ENCODE results near the gene SLC2A2.
A peak's percentile ranks its signal among the peaks of the same experiment; 100 is the strongest.

Gene SLC2A2

DNA sequence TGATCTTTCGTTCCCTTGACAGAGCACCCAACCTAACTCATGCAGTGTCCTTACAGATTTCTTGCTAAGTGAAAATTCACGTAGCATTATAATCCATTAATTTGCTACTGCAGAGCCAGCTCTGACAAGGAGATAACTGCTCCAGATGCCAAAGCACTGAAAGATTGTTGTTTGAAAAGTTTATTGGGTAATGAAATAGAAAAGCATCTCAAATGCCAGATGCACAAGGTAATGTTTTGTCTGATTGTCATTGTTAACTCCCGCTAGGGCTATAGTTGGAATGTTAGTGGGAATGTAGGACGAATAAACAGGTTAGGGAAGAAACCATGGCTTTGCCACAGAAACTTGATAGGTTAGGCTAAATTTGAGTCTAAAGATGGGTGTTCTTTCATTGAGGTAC, 20.2 kb upstream of the SLC2A2 start:
- H4K8ac ChIP-seq (ENCODE audit: low read depth, low read length) = no peak overlapping the region
- no peak overlapping the region for H3K4me3 ChIP-seq (ENCODE audit: low read depth, low read length)
- no peak overlapping the region for H3K23ac ChIP-seq (ENCODE audit: low read length)
- no peak overlapping the region for H2BK5ac ChIP-seq (ENCODE audit: low read depth, low read length, poor library complexity)
- no peak overlapping the region for H3K4ac ChIP-seq (ENCODE audit: low read depth, low read length)
- no peak overlapping the region for H2BK120ac ChIP-seq (ENCODE audit: insufficient read depth, low read length, poor library complexity)
- H3K36me3 ChIP-seq (ENCODE audit: control insufficient read depth in 1 of 2, insufficient read depth in 2 of 2, low read length in 2 of 2) = no peaks in the 10 kb centered on the region
- H4K12ac ChIP-seq (ENCODE audit: low read depth, low read length) = no peak overlapping the region
- no peak overlapping the region for H2AFZ ChIP-seq (ENCODE audit: insufficient read depth, low read length, poor library complexity)
- no peaks in the 10 kb centered on the region for H3K27me3 ChIP-seq (ENCODE audit: insufficient read depth, low read length)
- H3K18ac ChIP-seq (ENCODE audit: low read length) = no peak overlapping the region
- no peak overlapping the region for H3K14ac ChIP-seq (ENCODE audit: low read length)
- H3K79me2 ChIP-seq (ENCODE audit: control insufficient read depth, insufficient read depth, low read length, poor library complexity) = no peaks in the 10 kb centered on the region
- no peaks in the 10 kb centered on the region for H3K4me1 ChIP-seq (ENCODE audit: control insufficient read depth in 1 of 2, insufficient read depth in 2 of 2, low read length in 2 of 2)
- WGBS (ENCODE audit: extremely low coverage, insufficient coverage, insufficient read length) = no CpG with 5 or more reads among the region's 4 CpGs
- H2AK5ac ChIP-seq (ENCODE audit: low read length) = no peak overlapping the region
- H3K79me1 ChIP-seq (ENCODE audit: low read length) = no peaks in the 10 kb centered on the region
- H2BK12ac ChIP-seq (ENCODE audit: low read length) = no peak overlapping the region
- H3K4me2 ChIP-seq (ENCODE audit: low read length) = no peak overlapping the region
- no peak overlapping the region for H3K27ac ChIP-seq (ENCODE audit: low read depth, low read length)
- no peaks in the 10 kb centered on the region for H3K9me3 ChIP-seq (ENCODE audit: insufficient read depth, low read depth, low read length)
- no peak overlapping the region for H4K91ac ChIP-seq (ENCODE audit: low read depth, low read length)
- peak in 1 of 2 donors; percentile 52 for DNase-seq
- H3K9ac ChIP-seq (ENCODE audit: low read length) = no peak overlapping the region

DNA sequence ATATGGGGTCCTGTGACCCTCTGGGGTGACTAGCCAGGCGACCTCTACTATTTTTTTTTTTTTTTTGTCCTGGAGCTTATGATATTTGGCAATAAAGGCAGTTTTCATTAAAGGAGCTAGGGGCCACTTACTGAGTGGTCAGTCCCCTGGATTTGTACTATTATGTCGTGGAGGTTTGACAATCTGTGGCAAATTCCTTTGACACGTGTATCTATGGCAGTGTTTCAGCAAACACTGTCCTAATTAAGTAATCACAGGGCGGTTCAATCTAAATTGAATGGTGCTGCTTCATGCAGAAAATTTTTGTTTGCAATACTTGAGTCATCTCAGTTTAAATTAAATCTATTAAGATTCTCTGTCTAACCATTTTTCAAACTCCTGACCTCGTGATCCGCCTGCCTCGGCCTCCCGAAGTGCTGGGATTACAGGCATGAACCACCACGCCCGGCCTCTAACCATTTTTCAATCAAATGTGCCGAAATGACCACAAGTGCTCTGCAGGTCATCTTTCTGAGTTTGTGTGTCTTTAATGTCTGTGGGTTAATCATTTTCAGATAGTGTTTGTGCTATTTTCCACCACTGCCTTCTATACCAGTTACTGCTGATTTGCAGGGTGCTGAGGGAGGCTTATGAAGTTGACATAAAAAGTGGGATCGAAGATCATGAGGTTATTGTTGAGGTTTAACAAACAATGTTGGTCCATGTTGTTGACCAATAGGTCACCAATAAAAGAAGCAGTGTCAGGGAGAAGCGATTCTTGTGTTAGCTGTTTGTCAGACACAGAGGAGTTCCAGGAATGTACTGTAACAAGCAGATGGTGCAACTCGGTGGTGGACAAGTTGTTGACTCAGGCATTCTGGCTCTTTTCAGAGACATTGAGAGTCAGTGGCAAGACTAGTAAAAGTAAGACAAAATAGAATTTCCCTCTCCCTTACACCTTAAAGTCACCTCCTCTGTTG, 18.6 kb upstream of the SLC2A2 start:
- Histone ChIP-seq H3K27me3 (ENCODE audit: insufficient read depth, low read length) (no peaks in the 10 kb centered on the region), H3K18ac (ENCODE audit: low read length) (no peak overlapping the region), H4K12ac (ENCODE audit: low read depth, low read length) (no peak overlapping the region), H3K23ac (ENCODE audit: low read length) (no peak overlapping the region), H4K91ac (ENCODE audit: low read depth, low read length) (no peak overlapping the region), H3K9ac (ENCODE audit: low read length) (no peak overlapping the region), H3K27ac (ENCODE audit: low read depth, low read length) (no peak overlapping the region), H2AFZ (ENCODE audit: insufficient read depth, low read length, poor library complexity) (no peak overlapping the region), H4K8ac (ENCODE audit: low read depth, low read length) (no peak overlapping the region), H2BK5ac (ENCODE audit: low read depth, low read length, poor library complexity) (no peak overlapping the region), H3K9me3 (ENCODE audit: insufficient read depth, low read depth, low read length) (no peaks in the 10 kb centered on the region), H3K79me2 (ENCODE audit: control insufficient read depth, insufficient read depth, low read length, poor library complexity) (no peaks in the 10 kb centered on the region), H3K14ac (ENCODE audit: low read length) (no peak overlapping the region), H3K4me1 (ENCODE audit: control insufficient read depth in 1 of 2, insufficient read depth in 2 of 2, low read length in 2 of 2) (no peaks in the 10 kb centered on the region), H3K36me3 (ENCODE audit: control insufficient read depth in 1 of 2, insufficient read depth in 2 of 2, low read length in 2 of 2) (no peaks in the 10 kb centered on the region), H2AK5ac (ENCODE audit: low read length) (no peak overlapping the region), H3K79me1 (ENCODE audit: low read length) (no peaks in the 10 kb centered on the region), H3K4ac (ENCODE audit: low read depth, low read length) (no peak overlapping the region), H3K4me3 (ENCODE audit: low read depth, low read length) (no peak overlapping the region), H2BK12ac (ENCODE audit: low read length) (no peak overlapping the region), H3K4me2 (ENCODE audit: low read length) (no peak overlapping the region), H2BK120ac (ENCODE audit: insufficient read depth, low read length, poor library complexity) (no peak overlapping the region)
- no CpG with 5 or more reads among the region's 14 CpGs for WGBS (ENCODE audit: extremely low coverage, insufficient coverage, insufficient read length)
- peak; percentile 38 to 72 for DNase-seq

DNA sequence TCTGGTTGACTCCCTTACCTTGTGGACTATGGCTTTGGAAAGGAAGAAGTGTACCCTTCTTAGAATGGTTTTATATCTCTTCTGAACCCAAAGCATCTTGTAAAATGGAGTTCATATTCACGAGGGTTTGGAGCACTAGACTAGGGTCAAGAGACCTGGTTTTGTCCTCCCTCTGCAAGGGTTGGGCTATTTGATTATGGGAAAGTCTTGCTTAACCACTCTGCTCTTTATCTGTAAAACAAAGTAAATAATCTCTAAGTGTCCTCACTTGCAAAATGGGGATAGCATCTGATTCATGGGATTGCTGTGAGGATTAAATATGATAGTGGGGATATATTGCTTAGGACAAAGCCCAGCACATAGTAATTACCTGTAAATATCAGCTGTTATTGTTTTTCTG, 17.9 kb upstream of the SLC2A2 start:
- no peak overlapping the region for H3K4ac ChIP-seq (ENCODE audit: low read depth, low read length)
- no peak overlapping the region for H3K4me2 ChIP-seq (ENCODE audit: low read length)
- no peaks in the 10 kb centered on the region for H3K9me3 ChIP-seq (ENCODE audit: insufficient read depth, low read depth, low read length)
- H3K27ac ChIP-seq (ENCODE audit: low read depth, low read length) = no peak overlapping the region
- no peak for DNase-seq
- H3K27me3 ChIP-seq (ENCODE audit: insufficient read depth, low read length) = no peaks in the 10 kb centered on the region
- no peak overlapping the region for H3K4me3 ChIP-seq (ENCODE audit: low read depth, low read length)
- no peak overlapping the region for H2AFZ ChIP-seq (ENCODE audit: insufficient read depth, low read length, poor library complexity)
- no peaks in the 10 kb centered on the region for H3K79me1 ChIP-seq (ENCODE audit: low read length)
- no peak overlapping the region for H2BK5ac ChIP-seq (ENCODE audit: low read depth, low read length, poor library complexity)
- no peaks in the 10 kb centered on the region for H3K79me2 ChIP-seq (ENCODE audit: control insufficient read depth, insufficient read depth, low read length, poor library complexity)
- H3K18ac ChIP-seq (ENCODE audit: low read length) = no peak overlapping the region
- H3K9ac ChIP-seq (ENCODE audit: low read length) = no peak overlapping the region
- H2AK5ac ChIP-seq (ENCODE audit: low read length) = no peak overlapping the region
- no peaks in the 10 kb centered on the region for H3K4me1 ChIP-seq (ENCODE audit: control insufficient read depth in 1 of 2, insufficient read depth in 2 of 2, low read length in 2 of 2)
- H4K8ac ChIP-seq (ENCODE audit: low read depth, low read length) = no peak overlapping the region
- no peak overlapping the region for H2BK120ac ChIP-seq (ENCODE audit: insufficient read depth, low read length, poor library complexity)
- no peak overlapping the region for H3K23ac ChIP-seq (ENCODE audit: low read length)
- H4K91ac ChIP-seq (ENCODE audit: low read depth, low read length) = no peak overlapping the region
- H3K36me3 ChIP-seq (ENCODE audit: control insufficient read depth in 1 of 2, insufficient read depth in 2 of 2, low read length in 2 of 2) = no peaks in the 10 kb centered on the region
- H4K12ac ChIP-seq (ENCODE audit: low read depth, low read length) = no peak overlapping the region
- no peak overlapping the region for H2BK12ac ChIP-seq (ENCODE audit: low read length)
- no peak overlapping the region for H3K14ac ChIP-seq (ENCODE audit: low read length)
- WGBS (ENCODE audit: extremely low coverage, insufficient coverage, insufficient read length) = no CpG with 5 or more reads among the region's 1 CpG

DNA sequence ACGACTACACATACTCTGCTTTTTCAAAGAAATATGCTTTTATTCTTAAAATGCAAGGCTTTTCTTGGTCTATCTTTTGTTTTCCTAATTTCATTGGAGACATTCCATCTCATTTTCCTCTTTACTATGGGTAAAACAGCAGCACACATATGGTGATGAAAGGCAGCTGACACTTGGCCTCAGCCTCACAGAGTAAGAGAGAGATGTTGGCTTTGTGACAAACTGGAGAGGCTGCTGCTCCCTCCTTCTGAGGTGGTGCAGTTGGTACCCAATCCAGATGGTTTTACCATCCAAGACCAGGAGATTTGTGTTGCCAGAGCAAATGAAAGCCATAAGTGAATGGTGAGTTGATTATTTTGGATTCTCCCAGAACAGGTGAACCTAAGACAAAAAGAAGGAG, 13.2 kb upstream of the SLC2A2 start:
- Histone ChIP-seq H3K27me3 (ENCODE audit: insufficient read depth, low read length) (no peaks in the 10 kb centered on the region), H3K9me3 (ENCODE audit: insufficient read depth, low read depth, low read length) (no peaks in the 10 kb centered on the region), H3K4me1 (ENCODE audit: control insufficient read depth in 1 of 2, insufficient read depth in 2 of 2, low read length in 2 of 2) (no peaks in the 10 kb centered on the region), H2BK12ac (ENCODE audit: low read length) (no peak overlapping the region), H3K23ac (ENCODE audit: low read length) (peak overlapping the region; percentile 61), H3K79me1 (ENCODE audit: low read length) (no peaks in the 10 kb centered on the region), H3K27ac (ENCODE audit: low read depth, low read length) (no peak overlapping the region), H3K36me3 (ENCODE audit: control insufficient read depth in 1 of 2, insufficient read depth in 2 of 2, low read length in 2 of 2) (no peaks in the 10 kb centered on the region), H2AFZ (ENCODE audit: insufficient read depth, low read length, poor library complexity) (no peak overlapping the region), H3K4me2 (ENCODE audit: low read length) (no peak overlapping the region), H3K79me2 (ENCODE audit: control insufficient read depth, insufficient read depth, low read length, poor library complexity) (no peaks in the 10 kb centered on the region), H4K12ac (ENCODE audit: low read depth, low read length) (no peak overlapping the region), H4K91ac (ENCODE audit: low read depth, low read length) (no peak overlapping the region), H2BK5ac (ENCODE audit: low read depth, low read length, poor library complexity) (no peak overlapping the region), H3K9ac (ENCODE audit: low read length) (no peak overlapping the region), H3K18ac (ENCODE audit: low read length) (no peak overlapping the region), H3K14ac (ENCODE audit: low read length) (no peak overlapping the region), H4K8ac (ENCODE audit: low read depth, low read length) (no peak overlapping the region), H2BK120ac (ENCODE audit: insufficient read depth, low read length, poor library complexity) (no peak overlapping the region), H3K4ac (ENCODE audit: low read depth, low read length) (no peak overlapping the region), H2AK5ac (ENCODE audit: low read length) (no peak overlapping the region), H3K4me3 (ENCODE audit: low read depth, low read length) (no peak overlapping the region)
- WGBS (ENCODE audit: extremely low coverage, insufficient coverage, insufficient read length) = no CpG with 5 or more reads among the region's 1 CpG
- DNase-seq = no peak

Measured in trophoblast cell (in vitro differentiated cells and primary cell).